Anterior cingulate cortex (tissue), 58 donors: Measurements from ENCODE around the gene ZNF639.

Experiments used
- DNase-seq, 58 donors: peaks; one replicate each; lab custom pipeline; 2025; lab: John Stamatoyannopoulos, UW

ZNF639 gene

GRCh38 chr3:179309225-179310078 is 13.4 kb upstream of the ZNF639 start:
- no peak for DNase-seq

GRCh38 chr3:179318876-179319275 is 4.0 kb upstream of the ZNF639 start:
- no peak for DNase-seq

GRCh38 chr3:179321668-179322285 is 1.1 kb upstream of the ZNF639 start:
- DNase-seq: peak in 21 of 58 donors; percentile 3 to 51 (median 11)

GRCh38 chr3:179323197-179324110 is 623 bp downstream of the ZNF639 start:
- DNase-seq: peak in 55 of 58 donors; percentile 12 to 81 (median 64)

- peak in 1 of 58 donors; percentile 8 for DNase-seq
Observed at GRCh38 chr3:179324270-179324754, 1.5 kb downstream of the ZNF639 start.

GRCh38 chr3:179330438-179330837 is 7.6 kb downstream of the ZNF639 start:
- no peak for DNase-seq

- no peak for DNase-seq
Observed at GRCh38 chr3:179332240-179332639, 9.4 kb downstream of the ZNF639 start.

GRCh38 chr3:179333084-179333483 is 10.3 kb downstream of the ZNF639 start:
- DNase-seq: no peak

- DNase-seq: no peak
Observed at GRCh38 chr3:179336345-179336929, 13.6 kb downstream of the ZNF639 start.

GRCh38 chr3:179347345-179348194 is 24.7 kb downstream of the ZNF639 start, which contains the start of gene MFN1:
Gene MFN1 (plus strand): TSS chr3:179347709. CDS start chr3:179348852, 1,143 bp downstream.
- DNase-seq: peak; percentile 50 to 97 (median 91)

- DNase-seq: no peak
Observed at GRCh38 chr3:179348325-179349013, 25.6 kb downstream of the ZNF639 start.

- DNase-seq: no peak
Observed at GRCh38 chr3:179355996-179356395, 33.2 kb downstream of the ZNF639 start.

- DNase-seq: no peak
Observed at GRCh38 chr3:179363332-179363731, 40.5 kb downstream of the ZNF639 start.

- DNase-seq: no peak
Observed at GRCh38 chr3:179369621-179370020, 46.8 kb downstream of the ZNF639 start.

GRCh38 chr3:179373938-179374337 is 51.1 kb downstream of the ZNF639 start:
- DNase-seq: no peak

- no peak for DNase-seq
Observed at GRCh38 chr3:179375091-179375999, 52.5 kb downstream of the ZNF639 start.

- DNase-seq: no peak
Observed at GRCh38 chr3:179376474-179376873, 53.6 kb downstream of the ZNF639 start.
